ENCODE measurements around the gene MAP1LC3B.

MAP1LC3B gene

DNA sequence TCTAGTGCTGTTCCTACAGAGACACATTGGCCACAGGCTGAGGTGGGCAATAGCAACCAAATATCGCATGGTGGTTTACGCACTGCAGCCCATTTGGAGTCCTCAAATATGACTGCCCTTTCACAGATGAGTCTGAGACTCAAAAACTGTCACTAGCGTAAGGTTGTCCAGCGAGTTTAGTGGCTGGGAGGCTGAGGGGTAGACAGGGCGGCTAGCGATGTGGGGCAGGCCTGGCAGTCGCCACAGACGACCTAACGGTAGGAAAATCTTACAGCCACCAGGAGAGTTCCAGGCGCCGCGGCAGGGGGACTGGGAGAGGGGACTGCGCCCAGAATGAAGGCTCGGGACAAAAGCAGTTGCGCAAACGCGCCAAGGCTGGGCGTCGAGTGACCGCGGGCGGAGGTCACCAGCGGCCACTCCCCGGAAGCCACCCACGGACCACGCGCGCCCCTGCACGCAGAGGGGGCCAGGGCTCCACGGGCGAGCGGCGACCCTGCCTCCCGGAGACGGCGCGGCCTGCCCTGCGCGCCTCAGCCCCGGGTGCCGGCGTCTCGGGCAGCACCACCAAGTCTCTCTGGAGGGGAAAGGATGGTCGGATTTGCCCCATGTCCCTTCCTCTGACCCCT, 699 bp upstream of the MAP1LC3B start:
- ChIA-PET POLR2A (no interaction called here), CTCF (interaction anchor here (0.6 to 0.7 kb wide), 2 partner anchors 352 to 378 kb away, joined by 3 read pairs; no protein-coding TSS in a partner anchor)
- H3K36me3 ChIP-seq (ENCODE audit: control insufficient read depth in 2 of 2, insufficient read depth in 1 of 2, low read length in 2 of 2): peaks cover 0 to 5% of the 10 kb centered on the region in 2 experiments; a peak in 1 of 3 replicates
- H3K27ac ChIP-seq (ENCODE audit: extremely low read depth, low read depth, low read length): peak overlapping the region; percentile 81
- H3K4me3 ChIP-seq (ENCODE audit: low read depth, low read length): peak overlapping the region; percentile 59
- H3K9me3 ChIP-seq (ENCODE audit: control insufficient read depth, insufficient read depth, low read depth, low read length): no peaks in the 10 kb centered on the region
- peaks cover 7% of the 10 kb centered on the region for H3K4me1 ChIP-seq (ENCODE audit: control insufficient read depth, insufficient read depth, low read length)
- TF ChIP-seq HOXD13 (CRISPR knock-in tag; IDR thresholded peaks at IDR 0.05; ENCODE audit: borderline replicate concordance) (0 out of 2 replicates have a peak, but pooled peaks have one; percentile 7), HOXC10 (CRISPR knock-in tag; IDR thresholded peaks at IDR 0.05) (0 out of 2 replicates have a peak, but pooled peaks have one; percentile 66), ZNF324 (tag by site-specific recombination; IDR thresholded peaks at IDR 0.05) (no peak), ZNF174 (tag by site-specific recombination; IDR thresholded peaks at IDR 0.05) (0 out of 2 replicates have a peak, but pooled peaks have one; percentile 30)

DNA sequence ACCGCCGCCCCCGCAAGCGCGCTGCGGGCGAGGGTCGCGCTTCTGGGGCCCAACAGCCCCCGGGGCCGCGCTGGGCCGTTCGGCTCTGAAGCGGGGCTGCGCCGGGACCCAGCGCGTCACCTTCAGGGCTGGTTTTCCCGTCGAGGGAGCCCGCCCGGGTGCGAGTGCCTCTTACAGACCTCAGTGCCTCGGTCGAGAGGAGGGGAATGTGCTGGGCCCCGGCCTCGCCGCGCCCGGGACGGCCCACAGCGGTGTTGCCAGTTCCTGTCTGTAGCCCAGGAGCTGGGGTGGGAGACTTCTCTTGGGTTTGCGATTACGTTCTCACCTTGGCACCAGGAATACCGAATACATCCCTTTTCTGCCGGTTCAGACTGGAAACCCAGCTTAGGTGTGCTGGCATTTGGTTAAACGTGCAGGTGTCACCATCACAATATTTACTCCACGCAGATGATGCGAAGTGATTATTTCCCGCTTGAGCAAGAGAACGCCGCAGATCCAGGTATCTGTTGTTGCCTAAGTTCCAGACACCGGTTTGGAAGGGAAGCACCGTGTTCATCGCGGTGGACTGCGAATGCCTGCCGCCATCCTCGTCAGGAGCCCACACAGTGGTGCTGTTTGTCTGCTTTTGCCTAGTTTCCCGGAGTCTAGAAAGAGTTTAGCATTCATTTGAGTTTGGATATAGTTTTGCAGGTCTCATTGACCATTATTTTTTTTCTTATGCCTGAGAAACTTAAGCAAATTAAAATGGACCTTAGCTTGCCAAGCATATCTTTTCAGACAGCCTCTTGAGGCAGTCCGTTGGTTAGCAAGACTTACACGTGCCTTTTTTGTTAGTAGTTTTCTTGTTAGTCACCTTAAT, 914 bp downstream of the MAP1LC3B start:
- ChIA-PET CTCF (interaction anchor here (0.6 to 3.0 kb wide), 5 partner anchors 9 to 375 kb away, joined by 3 to 27 read pairs (median 3); partner anchors contain the start of gene FBXO31), POLR2A (interaction anchor here (0.7 to 2.6 kb wide), 2 partner anchors 9 to 76 kb away, joined by 4 to 25 read pairs; partner anchors contain the start of genes C16orf95 and FBXO31)
- peak overlapping the region; percentile 75 for H3K4me3 ChIP-seq (ENCODE audit: low read depth, low read length)
- peak overlapping the region; percentile 26; the same call in 1 of the 2 replicates for H3K27ac ChIP-seq (ENCODE audit: extremely low read depth, low read depth, low read length)
- no peaks in the 10 kb centered on the region for H3K9me3 ChIP-seq (ENCODE audit: control insufficient read depth, insufficient read depth, low read depth, low read length)
- peaks cover 7% of the 10 kb centered on the region for H3K4me1 ChIP-seq (ENCODE audit: control insufficient read depth, insufficient read depth, low read length)
- peaks cover 0 to 5% of the 10 kb centered on the region in 2 experiments; a peak in 1 of 3 replicates for H3K36me3 ChIP-seq (ENCODE audit: control insufficient read depth in 2 of 2, insufficient read depth in 1 of 2, low read length in 2 of 2)
- TF ChIP-seq GLIS1 (tag by site-specific recombination; IDR thresholded peaks at IDR 0.05) (no peak), ZNF529 (tag by site-specific recombination; IDR thresholded peaks at IDR 0.05; ENCODE audit: insufficient replicate concordance) (no peak), EGR2 (tag by site-specific recombination; IDR thresholded peaks at IDR 0.05; ENCODE audit: low read depth) (no peak), ZNF121 (tag by site-specific recombination; IDR thresholded peaks at IDR 0.05) (no peak), ZNF585B (tag by site-specific recombination; IDR thresholded peaks at IDR 0.05) (no peak), GFI1B (tag by site-specific recombination; IDR thresholded peaks at IDR 0.05) (no peak), ZNF169 (tag by site-specific recombination; IDR thresholded peaks at IDR 0.05) (no peak), ZNF404 (tag by site-specific recombination; IDR thresholded peaks at IDR 0.05) (no peak), ZNF184 (tag by site-specific recombination; IDR thresholded peaks at IDR 0.05) (no peak), YY1 (tag by site-specific recombination; IDR thresholded peaks at IDR 0.05) (no peak), ZNF747 (tag by site-specific recombination; IDR thresholded peaks at IDR 0.05) (no peak), ZNF223 (tag by site-specific recombination; IDR thresholded peaks at IDR 0.05) (no peak), WT1 (tag by site-specific recombination; IDR thresholded peaks at IDR 0.05) (no peak), ZBTB8A (tag by site-specific recombination; IDR thresholded peaks at IDR 0.05) (no peak), ZNF571 (tag by site-specific recombination; IDR thresholded peaks at IDR 0.05) (no peak), ZBTB21 (tag by site-specific recombination; IDR thresholded peaks at IDR 0.05) (no peak), ATF2 (tag by site-specific recombination; IDR thresholded peaks at IDR 0.05; ENCODE audit: low read depth) (no peak), ZNF843 (tag by site-specific recombination; IDR thresholded peaks at IDR 0.05) (no peak), ZSCAN16 (tag by site-specific recombination; IDR thresholded peaks at IDR 0.05) (no peak), ZNF140 (tag by site-specific recombination; IDR thresholded peaks at IDR 0.05) (no peak), GLI4 (tag by site-specific recombination; IDR thresholded peaks at IDR 0.05) (no peak), ZNF791 (tag by site-specific recombination; IDR thresholded peaks at IDR 0.05) (no peak), ZNF777 (tag by site-specific recombination; IDR thresholded peaks at IDR 0.05; ENCODE audit: borderline replicate concordance) (no peak), ZNF211 (tag by site-specific recombination; IDR thresholded peaks at IDR 0.05; ENCODE audit: low read depth) (no peak)
- TF ChIP-seq, protein P1, sequence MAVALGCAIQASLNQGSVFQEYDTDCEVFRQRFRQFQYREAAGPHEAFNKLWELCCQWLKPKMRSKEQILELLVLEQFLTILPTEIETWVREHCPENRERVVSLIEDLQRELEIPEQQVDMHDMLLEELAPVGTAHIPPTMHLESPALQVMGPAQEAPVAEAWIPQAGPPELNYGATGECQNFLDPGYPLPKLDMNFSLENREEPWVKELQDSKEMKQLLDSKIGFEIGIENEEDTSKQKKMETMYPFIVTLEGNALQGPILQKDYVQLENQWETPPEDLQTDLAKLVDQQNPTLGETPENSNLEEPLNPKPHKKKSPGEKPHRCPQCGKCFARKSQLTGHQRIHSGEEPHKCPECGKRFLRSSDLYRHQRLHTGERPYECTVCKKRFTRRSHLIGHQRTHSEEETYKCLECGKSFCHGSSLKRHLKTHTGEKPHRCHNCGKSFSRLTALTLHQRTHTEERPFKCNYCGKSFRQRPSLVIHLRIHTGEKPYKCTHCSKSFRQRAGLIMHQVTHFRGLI (tag by site-specific recombination; IDR thresholded peaks at IDR 0.05): 0 out of 2 replicates have a peak, but pooled peaks have one; percentile 20
- TF ChIP-seq, protein P2, sequence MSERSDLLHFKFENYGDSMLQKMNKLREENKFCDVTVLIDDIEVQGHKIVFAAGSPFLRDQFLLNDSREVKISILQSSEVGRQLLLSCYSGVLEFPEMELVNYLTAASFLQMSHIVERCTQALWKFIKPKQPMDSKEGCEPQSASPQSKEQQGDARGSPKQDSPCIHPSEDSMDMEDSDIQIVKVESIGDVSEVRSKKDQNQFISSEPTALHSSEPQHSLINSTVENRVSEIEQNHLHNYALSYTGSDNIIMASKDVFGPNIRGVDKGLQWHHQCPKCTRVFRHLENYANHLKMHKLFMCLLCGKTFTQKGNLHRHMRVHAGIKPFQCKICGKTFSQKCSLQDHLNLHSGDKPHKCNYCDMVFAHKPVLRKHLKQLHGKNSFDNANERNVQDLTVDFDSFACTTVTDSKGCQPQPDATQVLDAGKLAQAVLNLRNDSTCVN (tag by site-specific recombination; optimal IDR thresholded peaks at IDR 0.05): peak; percentile 69
